OCI-LY7 (cell line): Measurements from ENCODE around the gene MMP3. TPM values are rescaled to one million over a fixed set of nuclear protein-coding genes. Genes with fewer than 3 reads are reported as not detected.

ENCODE experiments used
- BruUV-seq: library from RNA; stranded (reverse); fragments of 400-500 nt; replicated peaks from 2 replicates; lab custom pipeline; 2021; lab: Mats Ljungman, UMichigan
- CTCF ChIA-PET: fragments of 300-600 bp; sonication (Branson Sonifier 250); formaldehyde crosslinking; loops from one replicate; lab custom pipeline; 2022; ENCODE audit warnings: antibody characterized with exemption; ENCODE audit not compliant: unreplicated experiment; lab: Charles Lee
- POLR2A ChIA-PET: fragments of 300-600 bp; sonication (Branson Sonifier 250); formaldehyde crosslinking; loops from one replicate; lab custom pipeline; 2022; ENCODE audit warnings: antibody characterized with exemption; lab: Charles Lee
- DNase-seq: peaks from one replicate; pipeline ENCODE4 v3.0.0-alpha.2; 2015; ENCODE audit warnings: low spot score
- H2AFZ ChIP-seq: fragments of 200-600 bp; sonication (generic), shearing (Covaris generic); 2 replicates; pipeline ENCODE4 v1.6.1; 2014; ENCODE audit warnings: mild to moderate bottlenecking, antibody characterized with exemption, low read length, moderate library complexity
- H3K27ac ChIP-seq: fragments of 200-600 bp; sonication (generic); 2 replicates; pipeline ENCODE4 v1.5.1; 2014; ENCODE audit warnings: mixed run types, low read depth, mild to moderate bottlenecking, moderate library complexity, low read length, inconsistent platforms; ENCODE audit not compliant: poor library complexity, severe bottlenecking
- H3K36me3 ChIP-seq: fragments of 200-600 bp; sonication (generic); 2 replicates; pipeline ENCODE4 v1.6.1; 2014; ENCODE audit warnings: mild to moderate bottlenecking, antibody characterized with exemption, low read length, moderate library complexity, mixed read lengths; ENCODE audit not compliant: insufficient read depth
- H3K4me1 ChIP-seq: fragments of 200-600 bp; sonication (generic); 2 replicates; pipeline ENCODE4 v1.5.1; 2014; ENCODE audit warnings: mild to moderate bottlenecking, low read length; ENCODE audit not compliant: insufficient read depth, poor library complexity, severe bottlenecking
- H3K4me2 ChIP-seq: fragments of 200-600 bp; sonication (generic); 2 replicates; pipeline ENCODE4 v1.6.1; 2014; ENCODE audit warnings: mild to moderate bottlenecking, low read length
- H3K4me3 ChIP-seq: fragments of 200-600 bp; sonication (generic); 2 replicates; pipeline ENCODE4 v1.5.1; 2014; ENCODE audit warnings: mild to moderate bottlenecking, low read depth, low read length; ENCODE audit not compliant: poor library complexity, severe bottlenecking
- H3K79me2 ChIP-seq: fragments of 200-600 bp; sonication (generic); 2 replicates; pipeline ENCODE4 v1.6.1; 2016; ENCODE audit warnings: low read depth, mild to moderate bottlenecking, low read length, moderate library complexity, mixed read lengths; ENCODE audit not compliant: insufficient read depth
- H3K9me2 ChIP-seq: fragments of 200-600 bp; sonication (generic); 2 replicates; pipeline ENCODE4 v1.6.1; 2016; ENCODE audit warnings: mild to moderate bottlenecking, low read length, mixed read lengths; ENCODE audit not compliant: insufficient read depth
- H3K9me3 ChIP-seq: fragments of 200-600 bp; sonication (generic); 2 replicates; pipeline ENCODE4 v1.6.1; 2014; ENCODE audit warnings: mild to moderate bottlenecking, mixed run types, low read length, mixed read lengths
- H4K20me1 ChIP-seq: fragments of 200-600 bp; sonication (generic); 2 replicates; pipeline ENCODE4 v1.6.1; 2014; ENCODE audit warnings: mild to moderate bottlenecking, antibody characterized with exemption, low read length, moderate library complexity, mixed read lengths; ENCODE audit not compliant: insufficient read depth
- EZH2phosphoT487 ChIP-seq: fragments of 200-600 bp; sonication (generic); IDR thresholded peaks from 2 replicates; pipeline ENCODE4 v1.6.1; 2018; ENCODE audit warnings: low read depth, borderline replicate concordance, mild to moderate bottlenecking, mixed run types, antibody characterized with exemption, low read length, moderate library complexity, mixed read lengths
- intact Hi-C: fragments of 100-400 bp; cut with micrococcal nuclease; formaldehyde crosslinking; loops from one replicate; pipeline ENCODE4 v1.10.0; 2022; ENCODE audit not compliant: unreplicated experiment
- total RNA-seq, 2 experiments: library from RNA; depleted of rRNA in 1 of 2; stranded (reverse); fragments of >200 nt in 1 of 2; shearing (Covaris generic) in 1 of 2; gene quantifications; 2 replicates each; pipeline ENCODE4 v1.2.3, GENCODE V29; 2014 to 2022
- TF ChIP-seq, protein P1 (sequence below): fragments of 200-600 bp; sonication (generic); conservative IDR thresholded peaks from 2 replicates; pipeline ENCODE4 v1.5.1; 2014; ENCODE audit warnings: mild to moderate bottlenecking, antibody characterized with exemption, low read length, moderate library complexity, mixed read lengths

The MMP3 gene
- total RNA-seq, 2 experiments from 2014 or later: not detected

DNA sequence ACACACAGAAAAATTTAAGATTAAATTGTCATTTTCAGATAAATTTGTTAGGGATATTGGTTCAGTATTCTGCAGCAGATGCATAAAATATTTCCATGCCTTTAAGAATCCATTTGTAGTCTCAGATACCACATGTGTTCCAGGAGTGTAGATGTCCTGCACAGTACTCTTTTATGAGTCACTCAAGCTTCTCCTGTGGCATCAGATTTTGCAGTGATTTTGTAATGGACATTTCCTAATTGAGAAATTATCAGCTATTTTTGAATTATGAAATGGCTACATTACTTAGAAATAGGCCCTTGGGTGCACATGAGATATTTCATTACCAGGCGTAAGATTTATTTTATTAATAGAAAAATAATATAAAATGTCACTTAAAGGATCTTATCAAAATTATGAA lies 18.9 kb downstream of the MMP3 start:
- Histone ChIP-seq H4K20me1 (no peaks in the 10 kb centered on the region), H2AFZ (no peak overlapping the region), H3K36me3 (no peaks in the 10 kb centered on the region), H3K9me3 (no peaks in the 10 kb centered on the region), H3K9me2 (no peaks in the 10 kb centered on the region), H3K27ac (no peak overlapping the region), H3K4me1 (no peaks in the 10 kb centered on the region), H3K4me2 (no peak overlapping the region), H3K79me2 (no peaks in the 10 kb centered on the region), H3K4me3 (no peak overlapping the region)
- DNase-seq: no peak
- no TSS peak for BruUV-seq
- intact Hi-C loops: no loop called here
- no peak for TF ChIP-seq EZH2phosphoT487
- TF ChIP-seq, protein P1, sequence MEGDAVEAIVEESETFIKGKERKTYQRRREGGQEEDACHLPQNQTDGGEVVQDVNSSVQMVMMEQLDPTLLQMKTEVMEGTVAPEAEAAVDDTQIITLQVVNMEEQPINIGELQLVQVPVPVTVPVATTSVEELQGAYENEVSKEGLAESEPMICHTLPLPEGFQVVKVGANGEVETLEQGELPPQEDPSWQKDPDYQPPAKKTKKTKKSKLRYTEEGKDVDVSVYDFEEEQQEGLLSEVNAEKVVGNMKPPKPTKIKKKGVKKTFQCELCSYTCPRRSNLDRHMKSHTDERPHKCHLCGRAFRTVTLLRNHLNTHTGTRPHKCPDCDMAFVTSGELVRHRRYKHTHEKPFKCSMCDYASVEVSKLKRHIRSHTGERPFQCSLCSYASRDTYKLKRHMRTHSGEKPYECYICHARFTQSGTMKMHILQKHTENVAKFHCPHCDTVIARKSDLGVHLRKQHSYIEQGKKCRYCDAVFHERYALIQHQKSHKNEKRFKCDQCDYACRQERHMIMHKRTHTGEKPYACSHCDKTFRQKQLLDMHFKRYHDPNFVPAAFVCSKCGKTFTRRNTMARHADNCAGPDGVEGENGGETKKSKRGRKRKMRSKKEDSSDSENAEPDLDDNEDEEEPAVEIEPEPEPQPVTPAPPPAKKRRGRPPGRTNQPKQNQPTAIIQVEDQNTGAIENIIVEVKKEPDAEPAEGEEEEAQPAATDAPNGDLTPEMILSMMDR: no peak
- ChIA-PET CTCF (no interaction called here), POLR2A (no interaction called here)

DNA sequence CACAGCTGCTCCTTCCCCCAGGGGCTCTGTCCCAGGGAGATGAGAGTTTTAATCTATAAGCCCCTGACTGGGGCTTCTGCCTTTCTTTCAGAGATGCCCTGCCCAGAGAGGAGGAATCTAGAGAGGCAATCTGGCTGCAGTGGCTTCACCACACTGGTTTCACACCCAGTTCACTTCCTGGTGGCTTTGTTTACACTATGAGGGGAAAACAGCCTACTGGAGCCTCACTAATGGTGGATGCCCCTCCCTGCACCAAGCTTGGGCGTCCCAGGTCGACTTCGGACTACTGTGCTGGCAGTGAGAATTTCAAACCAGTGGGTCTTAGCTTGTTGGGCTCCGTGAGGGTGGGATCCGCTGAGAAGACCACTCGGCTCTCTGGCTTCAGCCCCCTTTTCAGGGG lies 23.9 kb downstream of the MMP3 start:
- Histone ChIP-seq H3K9me3 (no peaks in the 10 kb centered on the region), H3K36me3 (no peaks in the 10 kb centered on the region), H3K4me3 (no peak overlapping the region), H3K9me2 (no peaks in the 10 kb centered on the region), H3K27ac (no peak overlapping the region), H3K79me2 (no peaks in the 10 kb centered on the region), H4K20me1 (no peaks in the 10 kb centered on the region), H3K4me2 (no peak overlapping the region), H2AFZ (no peak overlapping the region), H3K4me1 (no peaks in the 10 kb centered on the region)
- POLR2A ChIA-PET: no interaction called here
- CTCF ChIA-PET: no interaction called here
- no peak for DNase-seq
- BruUV-seq: no TSS peak
- TF ChIP-seq, protein P1: no peak
- no peak for TF ChIP-seq EZH2phosphoT487
- intact Hi-C loops: no loop called here

DNA sequence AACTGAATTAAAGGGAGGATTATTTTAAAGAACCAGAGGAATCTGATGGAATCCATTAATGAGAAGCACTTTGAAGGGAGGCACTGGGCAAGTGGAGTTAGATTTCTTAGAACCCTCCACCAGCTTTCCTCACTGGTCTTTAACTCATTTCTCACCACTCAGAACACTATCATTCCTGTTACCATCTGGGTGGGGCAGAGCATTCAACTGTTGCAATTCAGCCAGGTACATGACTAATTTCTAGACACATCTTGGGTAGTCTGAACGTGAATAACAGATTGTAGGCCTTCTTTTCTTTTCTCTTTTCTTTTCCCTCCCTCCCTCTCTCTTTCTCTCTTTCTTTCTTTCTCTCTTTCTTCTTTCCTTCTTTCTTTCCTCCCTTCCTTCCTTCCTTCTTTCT lies 29.9 kb downstream of the MMP3 start:
- no peaks in the 10 kb centered on the region for H3K9me3 ChIP-seq
- no TSS peak for BruUV-seq
- H3K4me3 ChIP-seq: no peak overlapping the region
- H4K20me1 ChIP-seq: no peaks in the 10 kb centered on the region
- no peak for DNase-seq
- no peaks in the 10 kb centered on the region for H3K4me1 ChIP-seq
- H3K4me2 ChIP-seq: no peak overlapping the region
- no peak overlapping the region for H2AFZ ChIP-seq
- ChIA-PET POLR2A (no interaction called here), CTCF (no interaction called here)
- no peaks in the 10 kb centered on the region for H3K79me2 ChIP-seq
- no peak overlapping the region for H3K27ac ChIP-seq
- intact Hi-C loops: no loop called here
- no peaks in the 10 kb centered on the region for H3K9me2 ChIP-seq
- H3K36me3 ChIP-seq: no peaks in the 10 kb centered on the region
- TF ChIP-seq EZH2phosphoT487: no peak
- TF ChIP-seq, protein P1: no peak
